ENCODE data around the gene FARS2.

Gene FARS2

DNA sequence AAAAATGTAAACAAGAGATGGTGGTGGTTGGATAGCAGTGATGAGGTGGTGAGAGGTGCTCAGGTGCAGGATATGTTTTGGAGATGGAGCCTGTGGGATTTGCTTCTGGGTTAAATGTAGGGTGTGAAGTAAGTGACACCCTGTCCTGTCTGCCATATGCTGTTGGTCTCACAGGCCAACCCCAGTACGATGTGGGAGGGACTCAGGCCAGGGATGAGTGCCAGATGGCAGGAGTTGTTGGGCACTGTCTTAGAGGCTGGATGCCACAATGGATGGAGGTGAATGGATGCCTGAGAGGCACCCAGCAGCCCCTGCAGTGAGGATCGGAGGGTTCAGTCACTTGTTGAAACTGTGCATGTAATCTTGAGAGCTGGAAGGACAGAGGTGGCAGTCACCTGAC lies 486.1 kb downstream of the FARS2 start:
- no peak for DNase-seq

GRCh38 chr6:5749016-5749650 lies 487.8 kb downstream of the FARS2 start:
- no peak for DNase-seq

DNA sequence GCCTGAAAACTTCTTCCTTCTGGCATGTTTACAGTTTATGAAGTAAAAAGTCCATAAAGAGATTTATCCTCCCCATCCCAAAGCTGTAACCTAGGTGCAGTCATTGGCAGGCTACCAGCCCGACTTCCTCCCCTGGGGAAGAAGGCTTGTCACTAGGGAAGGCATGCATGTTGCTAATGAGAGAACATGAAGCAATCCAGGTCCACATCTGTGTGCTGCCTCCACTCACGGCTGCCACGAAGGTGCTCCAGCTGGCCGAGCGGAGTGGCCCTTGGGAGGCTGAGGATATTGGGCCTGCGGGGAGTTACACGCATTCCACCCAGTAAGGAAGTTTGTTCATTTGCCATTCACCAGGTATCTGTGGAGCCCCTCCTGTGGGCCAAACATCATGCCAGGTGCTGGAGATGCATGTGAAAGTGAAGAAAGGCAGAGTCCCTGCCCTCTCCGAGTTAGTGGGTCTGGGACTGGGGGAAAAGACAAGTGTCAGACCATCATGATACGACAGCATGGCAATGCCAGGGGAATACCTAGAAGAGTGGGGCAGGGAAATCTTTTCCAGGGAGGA lies 488.4 kb downstream of the FARS2 start:
- DNase-seq = no peak

DNA sequence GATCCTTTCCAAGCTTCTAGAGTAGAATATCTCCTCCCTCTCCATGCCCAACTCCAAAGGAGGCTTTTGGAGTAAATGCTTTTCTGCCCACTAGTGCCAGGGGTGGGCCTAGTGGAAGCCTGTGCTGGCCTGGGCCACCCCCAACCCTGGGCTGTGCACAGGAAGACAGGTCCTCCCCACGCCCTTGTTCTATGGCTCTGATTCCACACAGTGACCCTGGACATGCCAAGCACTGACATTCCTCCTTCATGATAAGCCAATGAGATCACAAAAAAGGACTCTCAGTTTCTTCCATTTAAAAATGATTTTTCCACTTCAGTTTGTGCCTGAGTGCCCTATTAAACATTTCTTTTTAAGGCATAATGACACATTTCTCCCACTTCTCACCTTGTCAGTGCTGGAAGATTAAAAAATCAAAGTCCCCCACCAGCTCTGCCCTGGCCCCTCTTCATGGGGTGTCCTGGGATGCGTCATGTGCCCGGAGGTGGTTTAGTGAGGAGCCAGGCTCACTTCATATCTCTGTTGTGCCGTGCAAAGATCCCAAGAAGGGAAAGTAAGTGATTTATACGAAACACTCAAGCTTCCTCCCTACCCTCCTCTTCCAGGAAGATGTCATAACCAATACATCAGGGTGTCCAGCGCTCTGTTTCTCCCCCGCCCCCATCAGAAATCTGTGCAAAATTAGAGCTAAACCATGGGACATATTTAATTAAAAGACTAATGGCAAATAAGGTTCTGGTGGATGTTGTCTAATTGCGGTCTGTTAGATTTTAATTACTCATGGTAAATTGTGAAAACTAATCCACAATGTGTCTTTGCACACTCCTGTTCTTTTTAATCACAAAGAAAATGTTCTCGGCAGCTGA lies 490.4 kb downstream of the FARS2 start:
- no peak for DNase-seq

GRCh38 chr6:5752391-5752680 lies 491.0 kb downstream of the FARS2 start:
- DNase-seq = no peak

DNA sequence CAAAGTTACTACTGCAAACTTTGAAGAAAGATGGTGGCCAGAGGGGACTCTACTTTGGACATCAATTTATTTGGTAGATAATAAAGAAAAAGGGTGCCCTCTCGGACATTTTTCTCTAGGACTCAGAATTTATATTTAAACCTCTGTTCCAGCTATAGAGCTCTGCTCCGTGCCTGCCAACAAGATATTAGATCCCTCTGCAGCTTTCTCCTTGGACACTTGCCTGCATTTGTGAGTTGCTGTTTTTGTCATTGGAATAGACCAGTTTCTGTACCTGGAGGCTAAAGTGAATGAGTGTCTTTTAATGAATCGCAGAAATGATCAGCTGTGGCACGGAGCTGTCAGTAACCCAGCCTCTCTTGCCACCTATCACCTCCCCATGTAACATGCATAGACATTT lies 491.9 kb downstream of the FARS2 start:
- no peak for DNase-seq

- DNase-seq = no peak
Observed at GRCh38 chr6:5754904-5755303, 493.6 kb downstream of the FARS2 start.

DNA sequence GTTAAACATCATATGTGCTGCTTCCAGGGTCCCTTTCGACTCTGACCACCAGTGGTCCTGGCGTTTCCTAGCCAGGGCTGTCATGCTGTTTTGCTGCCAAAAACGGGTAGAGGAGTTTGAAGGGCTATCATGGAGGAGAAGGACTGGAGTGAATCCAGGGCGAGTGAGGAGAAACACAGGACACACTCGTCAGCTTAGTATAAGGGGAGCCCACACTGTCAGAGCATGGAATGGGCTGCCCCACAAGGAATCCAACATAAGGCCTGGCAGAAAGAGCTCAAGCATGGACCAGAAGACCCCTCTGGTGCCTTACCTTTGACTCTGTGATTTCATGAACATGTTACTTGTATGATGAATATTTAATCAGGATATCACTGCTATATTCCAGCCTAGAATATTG lies 498.3 kb downstream of the FARS2 start:
- no peak for DNase-seq

GRCh38 chr6:5761370-5761769 lies 500.1 kb downstream of the FARS2 start:
- DNase-seq = no peak

GRCh38 chr6:5762561-5762968 lies 501.3 kb downstream of the FARS2 start:
- DNase-seq = no peak

GRCh38 chr6:5763407-5763806 lies 502.1 kb downstream of the FARS2 start:
- no peak for DNase-seq

GRCh38 chr6:5763871-5764270 lies 502.6 kb downstream of the FARS2 start:
- DNase-seq = no peak

DNA sequence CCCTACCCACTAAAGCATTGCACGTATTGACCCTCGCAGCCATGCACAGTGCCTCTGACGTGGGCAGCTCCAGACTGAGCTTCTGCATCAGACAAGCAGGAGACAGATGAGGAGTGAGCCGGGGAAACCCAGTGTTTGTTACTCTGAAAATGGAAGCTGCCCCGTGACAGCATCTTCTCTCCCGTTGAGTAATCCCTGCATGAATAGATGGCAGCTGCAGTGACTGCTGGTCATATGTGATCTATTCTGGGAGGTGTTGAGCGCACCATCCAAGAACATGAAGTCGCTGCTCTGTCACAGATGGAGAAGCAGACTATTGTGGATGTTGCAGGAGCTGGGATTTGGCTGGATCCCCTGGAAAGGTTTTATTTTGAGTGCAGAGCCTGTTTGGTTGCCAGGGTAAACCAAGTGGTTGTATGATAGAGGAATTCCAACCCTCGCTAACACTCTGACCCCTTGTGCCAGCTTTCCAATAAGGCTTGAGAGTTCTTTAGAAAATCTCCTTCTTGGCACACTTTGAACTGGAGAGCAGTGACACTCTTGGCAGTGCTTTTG lies 503.2 kb downstream of the FARS2 start:
- no peak for DNase-seq

DNA sequence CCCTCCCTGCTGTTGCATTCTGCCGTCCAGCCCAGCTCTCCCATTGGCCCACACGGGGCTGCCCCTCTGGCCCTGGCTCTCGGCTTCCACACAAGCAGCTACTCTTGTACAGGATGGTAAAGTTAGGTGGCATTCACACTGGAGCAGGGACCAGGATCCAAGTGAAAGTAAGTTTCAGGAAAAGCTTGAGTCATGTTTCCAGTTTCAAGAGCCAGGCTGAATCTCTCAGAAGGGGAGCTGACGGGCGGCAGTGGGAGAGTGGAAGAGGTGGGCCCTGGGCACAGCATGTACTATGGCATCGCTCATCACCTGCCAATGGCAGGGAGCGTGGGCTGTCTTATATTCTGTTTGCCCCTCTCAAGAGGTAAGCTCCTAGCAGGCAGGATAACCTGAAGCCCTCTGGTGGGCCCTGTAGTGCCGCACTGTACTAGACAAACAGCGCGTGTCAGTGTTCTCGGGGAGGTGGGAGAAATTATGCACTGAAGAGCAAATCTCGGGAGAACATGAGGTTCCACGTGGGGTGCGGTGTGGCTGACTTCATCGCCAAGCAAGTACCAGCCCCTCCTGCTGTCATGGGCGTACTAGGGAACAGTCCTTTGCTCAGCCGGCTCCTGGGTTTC lies 503.9 kb downstream of the FARS2 start:
- DNase-seq = no peak

DNA sequence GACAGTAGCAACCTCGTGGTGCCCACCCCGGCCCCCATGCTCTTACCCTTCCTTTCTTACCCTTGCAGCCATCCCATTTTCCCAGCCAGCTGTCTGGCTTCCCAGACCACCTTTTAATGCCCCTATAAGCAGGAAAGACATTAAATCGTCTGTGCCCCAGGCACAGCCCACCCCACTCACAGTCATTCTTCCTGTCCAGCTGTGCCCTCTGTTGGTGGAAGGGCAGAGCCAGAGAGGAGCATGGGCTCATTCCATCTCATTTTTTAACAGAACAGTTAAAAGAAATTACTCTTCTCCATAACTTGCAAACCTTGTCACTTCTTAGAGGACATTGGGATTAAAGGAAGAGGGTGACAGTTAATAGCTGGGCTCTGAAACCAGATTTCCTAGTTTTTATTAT lies 504.9 kb downstream of the FARS2 start:
- no peak for DNase-seq

DNA sequence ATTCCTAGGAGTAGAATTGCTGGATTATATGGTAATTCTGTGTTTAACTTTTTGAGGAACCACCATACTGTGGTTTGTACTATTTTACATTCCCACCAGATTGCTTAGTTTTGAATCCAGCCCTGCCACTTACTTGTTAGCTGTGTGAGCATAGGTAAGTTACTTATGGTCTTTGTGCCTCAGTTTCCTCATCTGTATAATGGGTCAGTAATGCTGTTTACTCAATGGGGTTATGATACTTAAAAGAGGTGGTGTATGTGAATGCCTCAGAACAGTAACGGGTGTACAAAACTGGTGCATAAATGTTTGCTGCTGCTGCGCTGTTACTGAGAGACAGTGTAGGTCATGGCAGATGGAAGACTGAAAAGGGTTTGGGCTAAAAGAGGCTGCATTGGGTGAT lies 506.2 kb downstream of the FARS2 start:
- DNase-seq = no peak

GRCh38 chr6:5771211-5771610 lies 509.9 kb downstream of the FARS2 start:
- no peak for DNase-seq

DNA sequence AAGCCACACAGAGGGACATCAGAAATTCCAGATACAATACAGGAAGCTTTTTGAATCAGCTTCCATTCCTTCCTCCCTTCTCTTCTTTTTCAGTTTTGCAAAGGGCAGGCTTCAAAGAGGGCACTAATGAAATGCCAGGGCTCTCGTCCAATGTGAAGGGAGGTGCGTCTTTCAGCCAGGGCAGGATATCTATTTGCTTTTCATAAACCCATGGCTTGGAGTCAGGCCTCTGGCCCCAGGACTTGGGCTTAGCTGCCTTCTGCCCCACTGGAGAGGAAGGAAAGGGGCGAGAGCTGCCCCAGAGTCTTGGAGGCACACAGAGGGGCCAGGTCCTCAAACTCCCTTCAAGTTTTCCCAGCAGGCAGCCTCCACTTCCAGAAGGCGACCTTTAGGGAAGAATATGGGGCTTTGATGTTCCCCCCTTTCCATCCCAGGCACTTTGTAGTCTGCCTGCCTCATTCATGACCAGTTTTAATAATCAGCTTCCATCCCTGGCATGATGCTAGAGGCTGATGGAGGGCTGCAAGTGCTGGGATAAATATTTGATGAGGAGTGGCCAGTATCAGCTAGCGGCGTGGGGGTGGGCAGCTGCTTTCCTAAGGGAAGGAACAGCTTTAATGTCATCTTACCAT lies 510.6 kb downstream of the FARS2 start:
- no peak for DNase-seq

GRCh38 chr6:5772408-5773120 lies 511.3 kb downstream of the FARS2 start:
- DNase-seq = no peak

DNA sequence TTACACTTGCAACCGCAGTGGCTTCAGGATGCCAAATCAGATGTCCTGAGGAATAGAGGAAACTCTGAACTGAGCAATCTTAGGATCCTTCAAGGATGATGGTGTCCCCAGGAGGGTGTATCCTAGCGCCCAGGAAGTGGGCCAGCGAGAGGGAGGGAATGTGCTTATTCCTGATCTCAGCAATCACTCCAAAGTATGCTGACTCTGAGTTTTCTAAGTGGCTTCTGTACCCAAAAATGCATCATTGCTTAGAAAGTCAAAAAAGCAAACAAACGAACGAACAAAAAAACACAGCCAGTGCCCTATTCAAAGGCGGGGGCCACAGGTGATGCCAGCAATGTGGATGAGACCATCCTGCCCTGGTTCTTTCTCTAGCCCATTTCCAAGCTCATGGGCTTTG lies 514.8 kb downstream of the FARS2 start:
- no peak for DNase-seq

- DNase-seq = no peak
Observed at GRCh38 chr6:5776706-5777390, 515.5 kb downstream of the FARS2 start.

GRCh38 chr6:5778317-5778857 lies 517.1 kb downstream of the FARS2 start:
- DNase-seq = no peak

Data from activated CD4-positive, alpha-beta T cell treated with anti-CD3 and anti-CD28 coated beads for 48 hours (primary cell).